CD4-positive, alpha-beta T cell (primary cell): ENCODE measurements around the gene BCORL1. TPM values are rescaled to one million over a fixed set of nuclear protein-coding genes. Genes with fewer than 3 reads are reported as not detected.

Experiments used
- ATAC-seq: fragments of 200-7000 bp; cut with Tn5 transposase; one replicate; pipeline ENCODE4 v1.10.0; 2022; ENCODE audit warnings: mild to moderate bottlenecking; ENCODE audit not compliant: poor library complexity
- CTCF ChIA-PET: fragments of 350-600 bp; sonication (Branson Sonifier 250); formaldehyde crosslinking; loops from one replicate; lab custom pipeline; 2021; ENCODE audit warnings: antibody characterized with exemption, inconsistent platforms; lab: Charles Lee
- POLR2A ChIA-PET: fragments of 350-600 bp; sonication (Branson Sonifier 250); formaldehyde crosslinking; loops from one replicate; lab custom pipeline; 2021; ENCODE audit warnings: antibody characterized with exemption, inconsistent platforms; lab: Charles Lee
- DNase-seq, 14 experiments: peaks; one replicate each; pipeline ENCODE4 v3.0.0-alpha.2; 2013 to 2020; ENCODE audit warnings: mixed read lengths in 2 of 14
- H3K27ac ChIP-seq, 2 donors: one replicate each; pipeline versions ENCODE4 v1.5.1 to v1.7.0; 2013; ENCODE audit warnings: low read length in 2 of 2, low read depth in 1 of 2, mild to moderate bottlenecking in 1 of 2
- H3K27me3 ChIP-seq, 2 experiments: 1 replicate in 1 of 2; 2 replicates in 1 of 2; pipeline versions ENCODE4 v1.6.1 to v1.7.0; 2013; ENCODE audit warnings: low read length in 2 of 2, control low read depth in 1 of 2, mild to moderate bottlenecking in 1 of 2, moderate library complexity in 1 of 2; ENCODE audit not compliant: insufficient read depth in 2 of 2, control insufficient read depth in 1 of 2
- H3K36me3 ChIP-seq: one replicate; pipeline ENCODE4 v1.6.1; 2013; ENCODE audit warnings: low read length, control low read depth; ENCODE audit not compliant: insufficient read depth
- H3K4me1 ChIP-seq: one replicate; pipeline ENCODE4 v1.6.1; 2013; ENCODE audit warnings: low read length, control low read depth; ENCODE audit not compliant: insufficient read depth
- H3K4me3 ChIP-seq: one replicate; pipeline ENCODE4 v1.5.1; 2013; ENCODE audit warnings: mild to moderate bottlenecking, low read length, moderate library complexity
- H3K9me3 ChIP-seq, 2 experiments: 1 replicate in 1 of 2; 2 replicates in 1 of 2; pipeline versions ENCODE4 v1.6.1 to v1.7.0; 2013; ENCODE audit warnings: low read length in 2 of 2, mild to moderate bottlenecking in 2 of 2, control low read depth in 1 of 2, moderate library complexity in 1 of 2; ENCODE audit not compliant: control insufficient read depth in 1 of 2, insufficient read depth in 1 of 2
- H3K27ac Mint-ChIP-seq: one replicate; pipeline ENCODE4 v1.8.0; 2020; ENCODE audit warnings: mixed read lengths
- H3K27me3 Mint-ChIP-seq: one replicate; pipeline ENCODE4 v1.8.0; 2021; ENCODE audit warnings: mixed read lengths
- H3K36me3 Mint-ChIP-seq: one replicate; pipeline ENCODE4 v1.8.0; 2021; ENCODE audit warnings: low read depth, mixed read lengths
- H3K4me1 Mint-ChIP-seq: one replicate; pipeline ENCODE4 v1.8.0; 2021; ENCODE audit warnings: low read depth, mixed read lengths
- H3K4me3 Mint-ChIP-seq: one replicate; pipeline ENCODE4 v1.8.0; 2020; ENCODE audit warnings: mild to moderate bottlenecking, mixed read lengths
- H3K9me3 Mint-ChIP-seq: one replicate; pipeline ENCODE4 v1.8.0; 2020; ENCODE audit warnings: mixed read lengths
- intact Hi-C, 2 experiments: fragments of 100-400 bp; cut with DNase I in 1 of 2; cut with micrococcal nuclease in 1 of 2; formaldehyde crosslinking; loops; one replicate each; pipeline versions ENCODE4 v1.15.1 to v1.9.0; 2023 to 2025; cut with DNase I, micrococcal nuclease
- total RNA-seq, 174 experiments: library from RNA in 2 of 174; stranded (reverse) in 2 of 174; gene quantifications; one replicate each; pipeline ENCODE4 v1.2.3 and lab custom pipeline; 2021 to 2026
- TF ChIP-seq, protein P1 (sequence below): fragments of 200-600 bp; IDR thresholded peaks from one replicate; pipeline ENCODE4 v1.8.0; 2022; ENCODE audit warnings: antibody characterized with exemption, mild to moderate bottlenecking

BCORL1 gene
- total RNA-seq, 2 experiments from 2014 or later = 3.4 to 3.5 TPM

DNA sequence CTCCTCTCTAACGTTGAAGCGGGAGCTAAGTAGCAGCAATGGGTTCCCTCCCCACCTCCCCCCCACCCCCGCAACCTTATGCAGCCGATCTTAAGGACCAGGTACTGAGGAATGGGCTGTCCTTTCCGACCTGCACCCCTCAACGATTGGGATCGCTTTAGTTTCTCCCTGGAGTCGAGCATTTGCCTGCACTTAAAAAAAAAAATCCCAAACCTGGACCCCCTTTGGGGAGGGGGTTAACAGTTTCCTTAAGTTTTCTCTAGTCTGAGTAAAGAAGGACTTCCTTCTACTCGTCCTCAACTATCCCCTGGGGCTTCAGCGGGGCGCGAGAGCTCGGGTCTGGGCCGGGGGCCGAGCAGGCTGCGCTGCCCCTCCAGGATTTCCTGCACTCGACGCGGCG is 25.7 kb upstream of the BCORL1 start:
- Mint-ChIP-seq H3K27me3 (peaks cover 4% of the 10 kb centered on the region), H3K9me3 (no peaks in the 10 kb centered on the region), H3K36me3 (peaks cover 5% of the 10 kb centered on the region), H3K4me3 (peak overlapping the region; percentile 68), H3K27ac (peak overlapping the region; percentile 51), H3K4me1 (peaks cover 30% of the 10 kb centered on the region)
- ChIA-PET POLR2A (interaction anchor here (1.9 kb wide), 1 partner anchor 25 kb away, joined by 7 read pairs; no protein-coding TSS in a partner anchor), CTCF (no interaction called here)
- ATAC-seq (no peak), DNase-seq (no peak)
- no peak overlapping the region for H3K27ac ChIP-seq
- H3K9me3 ChIP-seq = no peaks in the 10 kb centered on the region
- H3K36me3 ChIP-seq = no peaks in the 10 kb centered on the region
- intact Hi-C loops = no loop called here
- peak overlapping the region; percentile 55 for H3K4me3 ChIP-seq
- peaks cover 38% of the 10 kb centered on the region for H3K4me1 ChIP-seq
- TF ChIP-seq, protein P1, sequence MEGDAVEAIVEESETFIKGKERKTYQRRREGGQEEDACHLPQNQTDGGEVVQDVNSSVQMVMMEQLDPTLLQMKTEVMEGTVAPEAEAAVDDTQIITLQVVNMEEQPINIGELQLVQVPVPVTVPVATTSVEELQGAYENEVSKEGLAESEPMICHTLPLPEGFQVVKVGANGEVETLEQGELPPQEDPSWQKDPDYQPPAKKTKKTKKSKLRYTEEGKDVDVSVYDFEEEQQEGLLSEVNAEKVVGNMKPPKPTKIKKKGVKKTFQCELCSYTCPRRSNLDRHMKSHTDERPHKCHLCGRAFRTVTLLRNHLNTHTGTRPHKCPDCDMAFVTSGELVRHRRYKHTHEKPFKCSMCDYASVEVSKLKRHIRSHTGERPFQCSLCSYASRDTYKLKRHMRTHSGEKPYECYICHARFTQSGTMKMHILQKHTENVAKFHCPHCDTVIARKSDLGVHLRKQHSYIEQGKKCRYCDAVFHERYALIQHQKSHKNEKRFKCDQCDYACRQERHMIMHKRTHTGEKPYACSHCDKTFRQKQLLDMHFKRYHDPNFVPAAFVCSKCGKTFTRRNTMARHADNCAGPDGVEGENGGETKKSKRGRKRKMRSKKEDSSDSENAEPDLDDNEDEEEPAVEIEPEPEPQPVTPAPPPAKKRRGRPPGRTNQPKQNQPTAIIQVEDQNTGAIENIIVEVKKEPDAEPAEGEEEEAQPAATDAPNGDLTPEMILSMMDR = no peak
- no peaks in the 10 kb centered on the region for H3K27me3 ChIP-seq

DNA sequence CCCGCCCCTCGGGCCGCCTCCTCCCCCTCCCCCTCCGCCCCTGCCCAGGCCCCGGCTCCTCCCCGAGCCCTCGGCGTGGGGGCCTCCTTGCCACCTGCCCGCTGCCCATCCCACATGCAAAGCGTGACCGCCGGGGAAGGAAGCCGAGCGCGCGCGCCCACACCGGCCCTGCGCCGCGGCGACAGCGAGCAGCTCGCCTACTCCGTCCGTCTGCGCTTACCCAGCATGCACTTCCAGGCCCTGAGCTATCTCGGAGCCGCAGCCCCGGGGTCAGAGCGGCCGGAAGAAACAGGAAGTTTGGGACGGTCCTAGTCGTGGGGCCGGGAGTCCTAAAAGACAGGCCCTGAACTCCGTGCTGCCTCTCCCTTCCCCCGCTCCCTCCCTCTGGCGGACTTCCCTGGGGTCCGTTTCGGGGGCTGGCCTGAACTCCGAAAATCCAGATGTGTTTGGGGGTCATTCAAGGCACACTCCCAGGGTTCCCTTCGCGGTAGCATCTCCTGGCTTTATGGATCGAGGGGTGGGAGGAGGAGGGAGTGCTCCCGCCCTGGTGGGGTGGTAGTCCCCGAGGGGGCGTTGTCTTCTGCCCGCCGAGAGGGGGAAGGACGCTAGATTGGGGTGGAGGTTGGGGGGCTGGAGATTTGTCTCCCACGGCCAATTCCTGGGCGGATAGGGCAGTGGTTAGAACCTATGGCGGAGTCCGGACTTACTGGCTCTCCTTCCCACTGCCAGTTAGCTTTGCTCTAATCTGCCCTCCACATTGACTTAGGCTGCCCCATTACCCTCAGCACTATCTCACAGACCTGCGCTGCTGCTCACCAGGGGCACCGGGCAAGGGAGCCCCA is 25.0 kb upstream of the BCORL1 start:
- Mint-ChIP-seq H3K4me3 (peak overlapping the region; percentile 73), H3K36me3 (peaks cover 4% of the 10 kb centered on the region), H3K27ac (peak overlapping the region; percentile 61), H3K27me3 (peaks cover 4% of the 10 kb centered on the region), H3K4me1 (peaks cover 33% of the 10 kb centered on the region), H3K9me3 (no peaks in the 10 kb centered on the region)
- DNase-seq = peak in 6 of 14 experiments; percentile 15 to 64 (median 50)
- intact Hi-C loops = no loop called here
- CTCF ChIA-PET = interaction anchor here (0.6 kb wide), 1 partner anchor 32 kb away, joined by 3 read pairs; no protein-coding TSS in a partner anchor
- Histone ChIP-seq H3K36me3 (no peaks in the 10 kb centered on the region), H3K4me3 (peak overlapping the region; percentile 55), H3K27ac (peak overlapping the region in 1 of 2 donors; percentile 13), H3K27me3 (no peaks in the 10 kb centered on the region), H3K4me1 (peaks cover 39% of the 10 kb centered on the region), H3K9me3 (no peaks in the 10 kb centered on the region)
- POLR2A ChIA-PET = interaction anchor here (1.9 kb wide), 1 partner anchor 26 kb away, joined by 7 read pairs; no protein-coding TSS in a partner anchor
- ATAC-seq = peak; percentile 21
- TF ChIP-seq, protein P1 = no peak

DNA sequence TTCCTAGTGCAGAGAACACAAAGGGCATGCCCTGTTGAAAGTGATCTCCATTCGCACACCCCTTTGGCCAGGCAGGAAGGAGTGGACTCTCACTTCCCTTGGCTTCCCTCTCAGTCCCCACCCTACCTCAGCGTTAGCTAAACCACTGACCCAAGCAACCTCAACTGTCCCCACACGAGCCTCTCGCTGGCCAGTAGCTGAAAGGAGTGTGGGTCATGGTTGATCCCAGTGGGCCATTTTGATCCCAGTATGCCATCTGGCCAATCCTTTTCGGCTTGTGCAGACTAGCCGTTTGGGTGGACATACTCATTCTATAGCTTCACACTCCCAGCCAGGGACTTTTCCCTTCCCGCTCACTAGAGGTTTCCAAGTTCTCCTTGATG is 24.4 kb upstream of the BCORL1 start:
- ChIA-PET POLR2A (interaction anchor here (1.9 kb wide), 1 partner anchor 27 kb away, joined by 7 read pairs; no protein-coding TSS in a partner anchor), CTCF (no interaction called here)
- Mint-ChIP-seq H3K36me3 (no peaks in the 10 kb centered on the region), H3K4me3 (peak overlapping the region; percentile 73), H3K4me1 (peaks cover 29% of the 10 kb centered on the region), H3K27me3 (no peaks in the 10 kb centered on the region), H3K9me3 (no peaks in the 10 kb centered on the region), H3K27ac (peak overlapping the region; percentile 61)
- ATAC-seq = no peak
- intact Hi-C loops = no loop called here
- Histone ChIP-seq H3K36me3 (no peaks in the 10 kb centered on the region), H3K4me1 (peaks cover 38% of the 10 kb centered on the region), H3K4me3 (no peak overlapping the region), H3K9me3 (no peaks in the 10 kb centered on the region), H3K27me3 (no peaks in the 10 kb centered on the region), H3K27ac (no peak overlapping the region)
- TF ChIP-seq, protein P1 = no peak
- DNase-seq = no peak
